ENCODE data around the gene VASH1.

VASH1 gene

DNA sequence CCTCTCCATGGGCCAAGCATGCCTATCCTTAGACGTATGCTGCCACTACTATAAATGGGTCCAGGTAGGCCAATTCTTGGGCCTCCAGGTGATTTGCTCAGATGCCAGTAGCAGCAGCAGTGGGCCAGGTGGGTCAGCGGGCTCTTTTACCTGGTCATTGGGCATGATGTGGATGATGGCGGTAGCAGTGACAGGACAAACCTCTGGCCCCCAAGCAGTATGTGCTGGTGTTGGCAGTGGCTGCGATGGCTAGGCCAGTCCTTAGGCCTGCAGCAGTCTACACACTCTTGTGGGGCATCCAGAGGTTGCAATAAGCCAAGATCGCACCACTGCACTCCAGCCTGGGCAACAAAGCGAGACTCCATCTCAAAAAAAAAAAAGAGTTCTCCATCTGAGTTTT is 19.1 kb upstream of the VASH1 start:
- no peak for DNase-seq (ENCODE audit: low read depth in 1 of 2, low spot score in 1 of 2)

DNA sequence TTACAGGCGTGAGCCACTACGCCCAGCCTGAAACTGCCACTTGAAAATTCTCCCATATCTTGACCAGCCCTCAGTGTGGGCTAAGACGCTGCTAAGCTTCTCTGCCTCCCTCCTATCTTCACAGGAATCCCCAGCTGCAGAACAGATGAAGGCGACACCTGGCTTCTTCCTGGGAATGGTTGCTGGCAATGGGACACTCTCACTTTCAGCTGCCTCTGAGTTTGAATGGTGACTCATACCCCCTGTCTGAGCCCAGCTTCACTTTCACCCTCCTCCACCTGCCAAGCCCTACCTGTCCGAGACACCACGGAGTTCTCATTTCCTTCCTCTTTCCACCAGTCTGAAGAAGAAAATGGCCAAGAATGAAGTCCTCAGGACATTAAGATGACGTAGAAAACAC is 18.3 kb upstream of the VASH1 start:
- no peak for DNase-seq (ENCODE audit: low read depth in 1 of 2, low spot score in 1 of 2)

DNA sequence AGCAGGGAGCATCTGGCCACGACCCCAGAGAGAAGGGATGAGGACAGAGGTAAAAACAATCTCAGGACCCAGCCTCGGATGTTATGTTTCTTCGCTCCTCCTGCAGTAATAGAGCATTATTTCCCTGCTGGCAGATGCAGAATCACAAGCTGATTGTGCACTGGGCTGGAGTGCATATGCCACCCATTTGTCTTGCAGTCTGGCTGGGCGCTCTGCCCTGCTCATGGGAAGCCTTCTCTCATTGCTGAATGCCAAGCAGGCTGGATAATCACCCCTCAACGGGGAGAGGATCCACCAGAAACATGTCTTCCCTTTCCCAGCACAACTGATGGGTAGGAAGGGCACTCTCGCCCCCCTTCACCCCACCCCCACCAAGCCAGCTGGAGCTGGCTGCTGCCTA is 8.5 kb upstream of the VASH1 start:
- no peak for DNase-seq (ENCODE audit: low read depth in 1 of 2, low spot score in 1 of 2)

DNA sequence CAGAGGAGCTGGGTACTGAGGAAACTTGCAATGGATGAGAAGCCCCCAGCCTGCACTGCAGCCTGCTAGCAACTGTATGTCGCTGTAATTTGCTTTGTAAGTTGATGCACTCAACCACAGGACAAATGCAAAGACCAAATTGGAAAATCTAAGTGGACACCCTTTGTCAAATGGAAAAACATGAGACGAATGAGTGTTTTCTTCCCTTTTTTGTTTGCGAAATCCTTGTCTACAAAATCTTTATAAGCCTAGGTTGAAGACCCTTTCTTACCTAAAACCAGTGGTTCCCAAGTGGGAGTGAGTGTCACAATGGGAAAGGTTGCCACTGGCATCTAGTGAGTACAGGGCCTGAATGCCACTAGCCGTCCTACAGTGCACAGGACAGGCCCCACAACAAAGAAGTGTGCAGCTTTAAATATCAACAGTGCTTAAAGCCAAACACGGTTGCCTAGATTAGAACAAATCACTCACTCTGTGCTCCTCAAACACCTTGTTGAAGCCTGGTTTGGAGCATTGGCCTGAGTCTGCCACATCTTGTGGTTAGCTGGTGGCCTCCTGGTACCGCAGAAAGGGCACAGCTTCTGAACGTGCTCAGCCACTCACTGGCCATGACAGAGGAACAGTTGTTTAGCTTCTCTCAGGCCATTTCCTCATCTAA is 7.6 kb upstream of the VASH1 start:
- no peak for DNase-seq (ENCODE audit: low read depth in 1 of 2, low spot score in 1 of 2)

DNA sequence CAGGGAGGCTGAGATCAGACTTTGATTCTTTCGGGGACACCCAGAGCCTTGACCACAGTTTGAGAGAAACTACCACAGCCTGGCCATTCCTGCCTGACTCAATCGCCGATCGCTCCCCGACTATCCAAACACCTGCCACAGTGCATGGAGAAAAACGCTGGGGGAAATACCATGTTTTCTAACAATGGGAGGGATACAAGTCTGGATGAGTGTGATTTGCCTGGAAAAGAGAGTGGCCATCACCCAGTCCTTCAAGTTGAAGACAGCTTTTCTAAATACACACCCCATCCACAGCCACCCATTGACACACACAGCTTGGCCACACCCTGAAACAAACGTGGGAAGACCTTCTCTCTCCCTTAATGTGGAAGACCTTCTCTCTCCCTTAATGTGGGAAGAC is 6.7 kb upstream of the VASH1 start:
- no peak for DNase-seq (ENCODE audit: low read depth in 1 of 2, low spot score in 1 of 2)

DNA sequence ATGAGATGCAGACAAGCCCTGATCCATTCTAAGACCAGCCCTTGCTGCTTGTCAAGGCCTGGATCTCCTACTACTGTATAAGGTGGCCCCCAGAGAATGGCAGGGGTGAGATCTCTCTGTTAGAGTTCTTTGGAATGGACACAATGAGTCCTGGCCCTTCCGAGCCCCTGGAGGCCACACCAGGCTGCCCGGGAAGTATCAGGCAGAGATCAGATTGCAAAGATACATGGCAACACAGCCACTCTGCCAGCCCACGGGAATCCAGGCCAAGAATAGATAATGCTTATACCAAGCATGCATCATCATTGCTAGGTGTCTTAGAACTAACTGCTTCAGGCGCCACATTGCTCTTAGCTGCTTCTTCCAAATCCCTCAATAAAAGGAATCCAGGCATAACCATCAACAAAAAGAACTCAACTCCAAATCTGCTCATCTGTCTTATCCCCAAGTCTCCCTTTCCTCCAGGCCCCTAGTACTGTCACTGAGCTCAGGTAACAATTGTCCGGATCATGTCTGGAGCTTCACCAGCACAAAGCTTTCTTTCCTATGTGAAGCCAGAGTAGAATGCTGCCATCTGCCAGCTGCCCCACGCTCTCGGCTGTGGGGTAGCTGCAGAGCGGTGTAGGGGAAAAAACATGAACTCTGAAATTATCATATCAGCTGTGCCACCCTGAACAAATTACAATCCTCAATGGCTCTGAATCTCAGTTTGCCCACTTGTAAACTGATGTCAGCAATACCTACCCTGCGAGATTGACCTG is 5.5 kb upstream of the VASH1 start:
- no peak for DNase-seq (ENCODE audit: low read depth in 1 of 2, low spot score in 1 of 2)

DNA sequence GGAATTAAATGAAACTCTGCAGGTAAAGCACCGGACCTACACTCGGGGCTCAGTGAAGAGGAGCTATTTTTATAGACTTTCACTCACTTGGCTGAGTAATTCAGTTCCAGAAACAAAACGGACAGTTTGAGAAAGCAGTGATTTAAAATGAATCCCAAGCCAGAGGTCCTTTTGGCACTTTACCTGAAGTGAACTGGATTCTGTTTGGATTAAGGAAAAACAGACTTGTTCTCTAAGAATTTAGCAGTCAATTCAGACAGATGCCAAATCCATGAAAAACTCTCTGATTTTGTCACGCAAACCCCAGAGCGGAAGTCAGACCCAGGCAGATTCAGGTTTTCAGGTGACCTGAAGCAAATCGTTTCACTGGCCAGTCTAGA is 4.9 kb upstream of the VASH1 start:
- DNase-seq (ENCODE audit: low read depth in 1 of 2, low spot score in 1 of 2), result no peak

DNA sequence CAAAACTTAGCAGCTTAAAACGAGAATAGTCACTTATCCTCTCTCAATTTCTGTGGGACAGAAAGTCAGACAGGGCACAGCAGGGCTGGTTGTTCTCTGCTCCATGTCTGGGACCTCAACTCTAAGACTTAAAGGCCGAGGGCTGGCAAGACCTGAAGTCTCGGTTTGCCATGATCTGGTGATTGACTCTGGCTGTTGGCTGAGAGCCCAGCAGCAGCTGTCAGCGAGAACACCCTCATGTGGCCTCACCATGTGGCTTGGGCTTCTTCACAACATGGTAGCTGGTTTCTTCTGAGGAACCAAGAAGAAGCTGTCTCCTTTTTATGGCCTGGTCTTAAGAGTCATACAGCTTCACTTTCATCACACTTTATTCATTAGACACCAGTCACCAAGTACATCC is 1.7 kb upstream of the VASH1 start:
- DNase-seq (ENCODE audit: low read depth in 1 of 2, low spot score in 1 of 2), result no peak

DNA sequence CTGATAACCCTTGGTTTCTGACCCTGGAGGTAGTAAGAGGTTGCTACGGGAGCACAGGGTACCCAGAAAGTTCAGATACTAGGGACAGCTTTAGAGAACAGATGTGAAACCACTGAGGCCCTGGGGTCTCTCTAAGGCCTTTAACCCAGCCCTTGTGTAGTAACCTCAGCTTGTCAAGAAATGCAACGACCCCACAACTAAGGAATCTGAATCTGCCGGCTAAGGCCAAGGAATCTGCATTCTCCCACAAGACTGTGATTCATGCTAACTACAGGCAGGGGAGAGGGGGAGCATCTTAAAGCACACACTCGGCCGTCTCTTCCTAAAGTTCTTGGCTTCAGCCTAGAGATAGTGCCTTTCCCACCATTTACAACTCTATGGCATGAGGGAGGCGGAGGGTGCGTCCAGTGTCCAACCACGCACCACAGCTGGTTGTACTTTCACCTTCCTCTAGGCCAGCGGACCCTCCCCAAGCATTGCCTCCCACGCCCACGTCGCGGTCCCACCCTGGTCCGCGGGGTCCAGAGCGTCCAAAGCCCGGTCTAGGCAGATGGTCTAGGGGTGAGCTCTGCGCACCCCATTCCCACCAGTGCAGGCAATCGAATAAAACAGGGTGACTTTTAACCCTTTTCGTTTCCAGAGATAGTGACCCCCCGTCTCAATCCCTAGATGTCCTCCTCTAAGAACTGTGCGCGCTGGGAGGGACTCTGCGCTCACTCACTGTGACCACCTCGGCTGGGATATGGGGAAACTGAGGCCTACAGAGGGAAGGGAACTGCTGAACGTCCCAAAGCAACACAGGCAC is 735 bp upstream of the VASH1 start:
- no peak for DNase-seq (ENCODE audit: low read depth in 1 of 2, low spot score in 1 of 2)

DNA sequence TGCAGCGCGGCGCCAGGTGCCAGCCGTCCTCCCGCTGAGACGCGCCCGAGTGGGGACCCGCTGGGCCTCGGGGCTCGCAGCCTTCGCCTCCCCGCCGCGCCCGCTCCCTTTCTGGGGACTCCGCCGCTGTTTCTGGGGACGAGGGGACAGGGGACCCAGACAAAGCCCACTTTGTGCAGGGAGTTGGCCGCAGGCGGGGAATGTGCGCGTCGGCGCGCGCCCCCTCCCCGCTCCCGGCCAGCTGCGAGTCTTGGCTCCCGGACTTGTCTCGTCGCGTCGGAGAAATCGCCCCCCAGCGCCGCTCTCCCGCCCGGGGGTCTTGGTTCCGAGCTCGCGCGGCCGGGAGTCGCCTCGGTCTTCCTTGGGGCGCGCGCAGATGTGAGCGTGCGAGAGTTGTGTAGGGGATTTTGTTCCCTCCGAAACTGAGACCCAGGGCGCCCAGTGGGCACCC is 717 bp downstream of the VASH1 start:
- no peak for DNase-seq (ENCODE audit: low read depth in 1 of 2, low spot score in 1 of 2)

DNA sequence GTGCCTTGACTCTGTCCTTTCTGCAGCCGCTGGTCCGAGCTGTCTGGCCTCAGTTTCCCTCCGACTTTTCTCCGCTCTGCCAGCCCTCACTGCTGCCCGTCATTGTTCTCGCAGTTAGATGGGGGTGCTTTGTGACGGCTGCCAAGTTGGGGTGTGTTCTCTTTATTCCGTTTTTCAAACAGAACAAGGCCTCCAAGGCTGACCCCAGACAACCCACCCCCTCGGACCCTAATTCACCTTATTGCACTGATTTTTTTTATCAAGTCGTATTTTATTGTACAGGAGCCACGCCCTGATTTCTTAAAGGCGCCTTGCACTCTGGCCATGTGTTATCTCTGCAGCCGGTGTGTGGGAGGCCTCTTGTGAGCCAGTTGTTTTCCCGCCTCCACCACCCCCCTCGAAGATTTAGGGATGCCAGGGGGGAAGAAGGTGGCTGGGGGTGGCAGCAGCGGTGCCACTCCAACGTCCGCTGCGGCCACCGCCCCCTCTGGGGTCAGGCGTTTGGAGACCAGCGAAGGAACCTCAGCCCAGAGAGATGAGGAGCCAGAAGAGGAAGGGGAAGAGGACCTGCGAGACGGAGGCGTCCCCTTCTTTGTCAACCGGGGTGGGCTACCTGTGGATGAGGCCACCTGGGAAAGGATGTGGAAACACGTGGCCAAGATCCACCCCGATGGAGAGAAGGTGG is 1.3 kb downstream of the VASH1 start:
- DNase-seq (ENCODE audit: low read depth in 1 of 2, low spot score in 1 of 2), result no peak

DNA sequence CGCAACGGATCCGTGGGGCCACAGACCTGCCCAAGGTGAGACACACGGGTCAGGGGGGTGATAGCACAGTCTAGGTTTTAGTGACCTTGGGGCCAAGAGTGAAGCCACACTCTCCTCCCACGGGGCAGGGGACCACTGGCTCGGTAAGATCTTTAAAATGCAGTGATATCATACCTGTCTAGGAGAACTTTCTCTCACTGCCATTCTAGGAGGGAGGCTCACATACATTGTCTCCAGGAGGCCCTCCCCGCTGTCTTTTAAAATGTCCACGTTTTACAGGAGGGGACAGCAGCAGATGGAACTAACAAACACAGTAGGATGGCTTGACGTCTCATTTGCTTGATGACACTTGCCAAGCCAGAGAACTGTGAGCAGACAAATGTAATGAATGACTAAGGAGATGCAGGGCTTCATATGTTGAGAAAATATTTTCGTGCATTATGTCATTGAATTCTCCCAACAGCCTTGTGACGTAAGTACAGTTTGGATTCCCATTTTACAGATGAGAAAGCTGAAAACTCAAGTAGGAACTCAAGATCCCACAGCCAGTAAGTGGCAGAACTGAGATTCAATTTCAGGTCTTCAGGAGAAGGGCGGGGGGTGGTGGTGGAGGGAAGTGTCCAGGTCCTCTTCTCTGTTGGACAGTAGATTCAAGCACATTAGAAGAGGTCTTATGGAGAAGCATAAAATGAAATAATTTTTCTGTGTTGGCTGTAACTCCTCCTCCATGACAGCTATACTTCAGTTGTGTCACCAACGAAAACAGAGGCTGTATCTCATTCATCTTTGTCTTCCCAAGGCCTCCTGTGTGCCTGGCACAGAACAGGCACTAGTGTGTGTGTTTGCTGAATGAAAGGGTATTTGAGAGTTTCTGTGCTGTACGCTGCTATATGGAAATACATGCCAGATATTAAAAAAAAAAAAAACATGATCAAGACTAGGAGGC is 2.1 kb downstream of the VASH1 start:
- no peak for DNase-seq (ENCODE audit: low read depth in 1 of 2, low spot score in 1 of 2)

DNA sequence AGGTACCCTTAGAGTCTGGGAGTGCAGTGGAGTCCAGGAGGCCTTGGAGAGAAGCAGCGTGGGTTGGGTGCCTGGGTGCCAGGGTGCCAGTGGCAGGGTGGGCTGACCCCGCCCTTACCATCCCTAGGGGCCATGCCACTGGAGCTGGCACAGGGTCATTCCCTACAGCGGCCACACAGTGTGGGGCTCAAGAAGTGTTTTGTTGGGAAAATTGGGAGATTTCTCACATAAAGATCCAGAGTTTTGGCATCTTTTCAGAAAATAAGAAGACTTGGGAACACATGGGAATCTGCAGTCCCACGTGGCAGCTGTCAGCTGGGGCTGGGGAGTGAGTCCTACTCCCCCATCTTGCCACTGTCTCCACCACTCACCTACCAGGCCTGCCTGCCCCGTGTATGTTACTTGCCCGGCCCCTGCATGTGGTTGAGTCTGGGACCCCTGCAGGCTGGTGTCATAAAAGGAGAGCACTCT is 4.2 kb downstream of the VASH1 start:
- no peak for DNase-seq (ENCODE audit: low read depth in 1 of 2, low spot score in 1 of 2)

DNA sequence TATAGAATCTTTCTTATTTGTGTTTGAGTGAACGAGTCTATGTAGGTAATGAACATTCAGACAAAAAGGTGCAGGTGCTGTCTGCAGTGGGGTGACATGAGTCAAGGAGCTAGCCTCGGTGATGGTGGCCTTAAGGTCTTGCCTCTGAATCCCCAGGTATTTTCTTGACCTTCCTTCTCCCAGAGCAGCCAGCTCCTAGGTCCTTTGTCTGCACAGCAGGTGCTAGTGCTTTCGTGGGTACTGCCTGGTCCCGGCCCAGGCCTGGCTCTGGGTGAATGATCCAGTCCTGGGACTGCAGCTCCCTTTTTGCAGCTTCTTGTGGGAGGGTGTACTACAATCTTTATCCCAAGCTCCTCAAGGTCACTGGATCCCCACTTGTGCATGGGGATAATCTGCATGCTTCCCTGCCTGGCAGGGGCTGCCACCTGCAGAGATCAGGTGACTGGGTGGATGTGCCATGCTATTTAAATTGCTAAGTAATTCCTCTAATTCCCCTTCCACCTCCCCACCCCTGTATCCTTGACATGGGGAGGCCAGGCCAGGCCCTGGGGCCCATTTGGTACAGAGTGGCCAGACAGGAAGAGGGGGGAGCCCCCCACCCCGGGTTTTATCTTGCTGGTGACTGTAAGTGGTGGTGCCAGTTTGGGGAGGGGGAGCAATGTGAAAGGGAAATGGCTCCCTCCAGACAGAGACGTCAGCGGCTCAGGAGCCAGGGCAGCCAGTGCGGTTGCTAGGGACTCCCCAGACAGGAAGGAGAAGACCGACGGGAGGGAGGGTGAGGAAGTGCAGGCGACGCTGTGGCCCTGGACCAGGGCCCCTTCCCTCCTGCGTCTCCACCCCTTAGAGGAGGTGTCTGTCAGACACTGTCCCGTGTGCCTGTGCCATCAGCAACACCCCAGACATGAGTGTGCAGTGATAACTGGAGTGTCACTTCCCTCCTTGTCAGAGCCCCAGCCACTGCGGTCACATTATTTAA is 6.7 kb downstream of the VASH1 start:
- DNase-seq (ENCODE audit: low read depth in 1 of 2, low spot score in 1 of 2), result peak; percentile 20 to 57

DNA sequence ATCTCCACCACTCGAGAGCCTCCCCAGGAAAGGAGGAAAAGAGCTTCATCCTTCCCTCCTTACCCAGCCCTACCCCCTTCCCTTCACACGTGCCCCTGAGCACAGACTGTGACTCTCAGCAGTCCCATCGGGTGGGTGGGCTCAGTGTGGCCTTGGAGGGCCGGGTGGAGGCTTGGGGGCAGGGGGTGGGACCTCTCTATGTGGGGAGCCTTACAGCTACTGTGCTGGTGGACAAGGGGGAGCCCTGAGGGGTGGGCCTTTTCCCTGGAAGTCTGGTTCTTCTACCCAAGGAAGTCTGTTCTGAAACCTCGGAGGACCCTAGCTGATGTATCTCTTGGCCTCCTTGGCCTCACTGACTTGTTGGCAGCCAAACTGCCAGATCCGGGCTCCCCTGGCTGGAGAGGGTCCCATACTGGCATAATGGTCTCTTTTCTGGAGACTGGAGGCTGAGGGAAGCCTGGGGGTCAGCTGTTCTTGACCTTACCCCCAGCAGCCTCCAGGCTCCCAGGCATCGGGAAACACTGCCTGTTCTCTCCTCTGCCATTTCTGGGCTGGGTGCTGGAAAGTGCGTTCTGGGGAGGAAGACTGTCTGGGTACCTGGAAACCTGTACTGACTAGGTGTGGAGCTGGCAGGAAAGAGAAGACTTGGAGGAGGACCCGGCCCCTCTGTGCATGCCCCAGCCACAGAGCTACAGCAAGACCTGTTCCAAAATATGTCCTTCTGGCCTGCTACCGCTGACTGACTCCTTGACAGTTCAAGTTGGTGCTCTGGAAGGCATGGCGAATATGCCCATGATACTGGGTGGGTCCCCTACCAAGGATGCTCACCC is 7.6 kb downstream of the VASH1 start:
- no peak for DNase-seq (ENCODE audit: low read depth in 1 of 2, low spot score in 1 of 2)

DNA sequence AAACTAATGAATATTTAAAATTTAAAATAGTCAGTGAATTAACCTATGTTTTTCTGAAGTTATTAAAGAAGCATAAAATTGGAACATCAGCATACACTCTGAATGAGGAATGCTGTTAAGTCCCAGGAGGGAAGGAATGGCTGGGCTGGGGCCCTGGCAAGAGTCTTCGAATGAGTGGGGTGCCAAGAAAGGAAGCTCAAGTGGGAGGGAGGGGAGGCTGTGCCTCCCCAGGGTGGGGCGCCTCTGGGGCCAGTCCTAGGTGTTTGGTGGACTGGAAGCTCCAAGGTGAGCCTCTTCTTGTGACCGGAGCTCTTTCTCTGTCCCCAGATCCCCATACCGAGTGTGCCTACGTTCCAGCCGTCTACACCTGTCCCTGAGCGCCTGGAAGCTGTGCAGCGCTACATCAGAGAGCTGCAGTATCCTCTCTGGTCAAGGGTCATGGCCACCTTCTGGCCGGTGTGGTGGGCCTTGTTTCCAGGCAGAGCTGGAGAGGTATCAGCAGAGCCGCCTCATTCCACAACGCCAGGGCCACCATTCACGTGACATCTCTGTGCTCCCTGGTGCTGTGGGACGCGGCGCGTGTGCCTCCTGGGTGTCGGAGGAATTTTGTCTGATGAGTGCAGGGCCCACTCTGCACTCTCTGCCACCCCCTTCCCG is 8.5 kb downstream of the VASH1 start:
- no peak for DNase-seq (ENCODE audit: low read depth in 1 of 2, low spot score in 1 of 2)

DNA sequence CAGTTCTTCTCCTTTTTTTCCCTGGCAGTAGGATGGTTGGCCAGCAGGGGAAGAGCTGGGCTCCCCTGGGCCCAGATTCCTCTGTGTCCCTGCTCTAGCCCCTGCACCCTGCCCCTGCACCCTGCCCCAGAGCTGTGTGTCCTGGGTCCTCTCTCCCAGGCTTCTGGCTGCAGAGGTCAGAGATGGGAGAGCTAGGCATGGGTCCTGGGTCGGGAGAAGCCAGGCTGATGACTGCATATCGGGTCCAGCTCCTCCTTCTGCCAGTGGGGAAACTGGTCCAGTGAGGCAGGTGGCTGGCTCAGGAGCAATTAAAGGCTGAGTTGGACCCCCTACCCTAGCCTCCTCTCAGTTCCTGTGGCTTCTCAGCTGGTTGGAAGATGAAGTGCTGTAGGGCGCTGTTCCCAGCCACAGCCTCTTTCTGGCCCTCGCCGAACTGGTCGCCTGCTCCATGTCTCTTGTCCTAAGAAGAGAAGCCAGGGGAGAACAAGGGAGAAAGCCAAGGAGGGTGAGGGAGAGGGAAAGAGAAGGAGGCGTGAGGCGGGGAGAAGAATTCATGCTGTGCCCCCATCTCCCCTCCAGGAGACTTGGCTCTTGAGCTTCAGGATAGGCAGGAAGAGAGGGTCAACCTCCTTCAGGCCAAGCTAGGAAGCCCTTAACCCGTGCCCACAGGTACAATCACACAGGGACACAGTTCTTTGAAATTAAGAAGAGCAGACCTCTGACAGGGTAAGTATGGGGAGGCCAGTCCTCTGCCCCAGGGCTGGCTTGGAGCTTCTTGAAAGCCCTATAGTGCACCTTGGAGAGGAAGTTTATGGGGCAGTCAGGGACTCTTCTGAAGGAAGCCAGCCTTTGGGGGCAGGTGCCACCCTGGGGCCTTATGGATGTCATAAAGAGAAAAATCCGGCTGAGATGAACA is 9.5 kb downstream of the VASH1 start:
- no peak for DNase-seq (ENCODE audit: low read depth in 1 of 2, low spot score in 1 of 2)
